Endothelial cell of umbilical vein (primary cell): ENCODE results near the gene R3HDM1.

ENCODE experiments used
- CTCF ChIP-seq, 2 donors: IDR thresholded peaks; 1 replicate in 1 of 2; 2 replicates in 1 of 2; pipeline ENCODE4 v1.5.1; 2011; ENCODE audit warnings: low read length in 2 of 2, mild to moderate bottlenecking in 2 of 2, moderate library complexity in 2 of 2, control low read depth in 1 of 2, inconsistent platforms in 1 of 2, low read depth in 1 of 2; ENCODE audit not compliant: insufficient read depth in 1 of 2; ENCODE audit errors: extremely low read depth in 1 of 2
- POLR2AphosphoS5 ChIP-seq: IDR thresholded peaks from 2 replicates; pipeline ENCODE4 v1.6.1; 2012; ENCODE audit warnings: low read depth, mild to moderate bottlenecking, control low read depth, low read length, moderate library complexity; ENCODE audit not compliant: insufficient read depth
- TF ChIP-seq, protein P1 (sequence below): IDR thresholded peaks from 2 replicates; pipeline ENCODE4 v1.6.1; 2011; ENCODE audit not compliant: insufficient read depth, insufficient read length

- TF ChIP-seq, protein P1, sequence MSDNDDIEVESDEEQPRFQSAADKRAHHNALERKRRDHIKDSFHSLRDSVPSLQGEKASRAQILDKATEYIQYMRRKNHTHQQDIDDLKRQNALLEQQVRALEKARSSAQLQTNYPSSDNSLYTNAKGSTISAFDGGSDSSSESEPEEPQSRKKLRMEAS: no peak
- TF ChIP-seq CTCF (IDR thresholded peaks at IDR 0.05; ENCODE audit: extremely low read depth in 1 of 2, insufficient read depth in 1 of 2, low read depth in 1 of 2, low read length in 2 of 2) (no peak), POLR2AphosphoS5 (no peak)
Observed at GRCh38 chr2:135728064-135728743, 196.9 kb downstream of the R3HDM1 start.
